H1 (cell line): ENCODE measurements around the gene PXT1. TPM values are rescaled to one million over a fixed set of nuclear protein-coding genes. Genes with fewer than 3 reads are reported as not detected.

Experiments used
- CTCF ChIA-PET: fragments of 300-600 bp; sonication (Branson Sonifier 250); formaldehyde crosslinking; loops from one replicate; lab custom pipeline; 2021; ENCODE audit not compliant: partially characterized antibody; lab: Charles Lee
- POLR2A ChIA-PET: fragments of 300-600 bp; sonication (Branson Sonifier 250); formaldehyde crosslinking; loops from one replicate; lab custom pipeline; 2021; ENCODE audit warnings: inconsistent platforms; ENCODE audit not compliant: partially characterized antibody; lab: Charles Lee
- DNase-seq, 2 experiments: peaks; one replicate each; pipeline versions ENCODE4 v3.0.0 to v3.0.0-alpha.2; 2010 to 2022; ENCODE audit warnings: low spot score in 2 of 2, low read depth in 1 of 2, mixed read lengths in 1 of 2
- FAIRE-seq: peaks from 2 replicates; lab custom pipeline; 2011; peaks lifted over from hg19 to GRCh38; lab: Jason Lieb, UNC
- H2AFZ ChIP-seq: 2 replicates; pipeline ENCODE4 v1.8.1; 2012; ENCODE audit warnings: low read length, inconsistent platforms
- H2AK5ac ChIP-seq: 2 replicates; pipeline ENCODE4 v1.6.1; 2013; ENCODE audit warnings: low read depth, low read length
- H2BK120ac ChIP-seq: replicated peaks from 2 replicates; pipeline ENCODE3; 2013; ENCODE audit warnings: low read depth, low read length, inconsistent platforms
- H2BK12ac ChIP-seq: 2 replicates; pipeline ENCODE4 v1.6.1; 2013; ENCODE audit warnings: low read depth, low read length
- H2BK15ac ChIP-seq: 2 replicates; pipeline ENCODE4 v1.6.1; 2013; ENCODE audit warnings: low read length
- H2BK20ac ChIP-seq: 2 replicates; pipeline ENCODE4 v1.6.1; 2013; ENCODE audit warnings: low read length
- H2BK5ac ChIP-seq: 2 replicates; pipeline ENCODE4 v1.6.1; 2013; ENCODE audit warnings: low read depth, low read length
- H3K14ac ChIP-seq: 2 replicates; pipeline ENCODE4 v1.6.1; 2013; ENCODE audit warnings: inconsistent platforms; ENCODE audit not compliant: insufficient read length
- H3K18ac ChIP-seq: 2 replicates; pipeline ENCODE4 v1.6.1; 2013; ENCODE audit warnings: low read length; ENCODE audit errors: extremely low read depth
- H3K23ac ChIP-seq: 2 replicates; pipeline ENCODE4 v1.6.1; 2013; ENCODE audit warnings: inconsistent platforms; ENCODE audit not compliant: insufficient read length
- H3K23me2 ChIP-seq: 2 replicates; pipeline ENCODE4 v1.6.1; 2013; ENCODE audit warnings: low read depth, low read length
- H3K27ac ChIP-seq: 2 replicates; pipeline ENCODE4 v1.6.1; 2011; ENCODE audit warnings: low read depth, low read length, inconsistent platforms
- H3K27me3 ChIP-seq, 4 experiments: replicated peaks in 1 of 4; 1 replicate in 1 of 4; 2 replicates in 3 of 4; pipeline versions ENCODE4 v1.6.1 to v1.8.1; 2011 to 2013; ENCODE audit warnings: low read length in 3 of 4, mild to moderate bottlenecking in 3 of 4, inconsistent platforms in 2 of 4, mixed read lengths in 2 of 4, moderate library complexity in 1 of 4; ENCODE audit not compliant: control insufficient read depth in 3 of 4, insufficient read depth in 3 of 4; ENCODE audit errors: extremely low read depth in 1 of 4
- H3K36me3 ChIP-seq, 4 experiments: 2 replicates each; pipeline versions ENCODE4 v1.6.1 to v1.8.1; 2011 to 2013; ENCODE audit warnings: mild to moderate bottlenecking in 4 of 4, low read length in 3 of 4, moderate library complexity in 2 of 4, control low read depth in 1 of 4, inconsistent platforms in 1 of 4; ENCODE audit not compliant: insufficient read depth in 4 of 4, control insufficient read depth in 2 of 4
- H3K4ac ChIP-seq: replicated peaks from 2 replicates; pipeline ENCODE3; 2013; ENCODE audit warnings: low read length, low read depth, mixed read lengths, inconsistent platforms; ENCODE audit not compliant: insufficient read length
- H3K4me1 ChIP-seq, 4 experiments: replicated peaks in 1 of 4; 1 replicate in 1 of 4; 2 replicates in 3 of 4; pipeline versions ENCODE4 v1.6.1 to v1.8.1; 2011 to 2013; ENCODE audit warnings: low read length in 3 of 4, inconsistent platforms in 2 of 4, mixed read lengths in 1 of 4; ENCODE audit not compliant: insufficient read depth in 4 of 4, control insufficient read depth in 3 of 4
- H3K4me2 ChIP-seq, 2 experiments: 2 replicates each; pipeline versions ENCODE4 v1.6.1 to v1.8.1; 2011 to 2013; ENCODE audit warnings: low read depth in 2 of 2, low read length in 2 of 2, control low read depth in 1 of 2, inconsistent platforms in 1 of 2, mild to moderate bottlenecking in 1 of 2; ENCODE audit not compliant: insufficient read depth in 1 of 2
- H3K4me3 ChIP-seq, 4 experiments: fragments of 200-600, 300-600 bp in 1 of 4; sonication (generic), shearing (Covaris generic), sonication (Bioruptor Twin) in 1 of 4; 2 replicates each; pipeline versions ENCODE4 v1.5.1 to v1.8.1; 2011 to 2016; ENCODE audit warnings: low read length in 4 of 4, low read depth in 3 of 4, control low read depth in 2 of 4, inconsistent platforms in 2 of 4, mild to moderate bottlenecking in 2 of 4, mixed read lengths in 1 of 4, moderate library complexity in 1 of 4; ENCODE audit not compliant: insufficient read depth in 2 of 4; ENCODE audit errors: extremely low read depth in 1 of 4
- H3K56ac ChIP-seq: replicated peaks from 2 replicates; pipeline ENCODE3; 2013; ENCODE audit warnings: low read depth, mild to moderate bottlenecking, mixed read lengths, low read length, inconsistent platforms; ENCODE audit not compliant: insufficient read length
- H3K79me1 ChIP-seq: 2 replicates; pipeline ENCODE4 v1.6.1; 2013; ENCODE audit warnings: low read depth, low read length, control low read depth
- H3K79me2 ChIP-seq, 2 experiments: 2 replicates each; pipeline versions ENCODE4 v1.6.1 to v1.8.1; 2012 to 2013; ENCODE audit warnings: low read length in 2 of 2, mild to moderate bottlenecking in 2 of 2, inconsistent platforms in 1 of 2; ENCODE audit not compliant: insufficient read depth in 2 of 2, control insufficient read depth in 1 of 2
- H3K9ac ChIP-seq, 4 experiments: replicated peaks in 1 of 4; 1 replicate in 1 of 4; 2 replicates in 3 of 4; pipeline versions ENCODE4 v1.6.1 to v1.8.1; 2011 to 2013; ENCODE audit warnings: low read depth in 3 of 4, low read length in 3 of 4, control low read depth in 2 of 4, mild to moderate bottlenecking in 2 of 4, moderate library complexity in 2 of 4, inconsistent platforms in 1 of 4; ENCODE audit errors: extremely low read depth in 1 of 4
- H3K9me3 ChIP-seq, 2 experiments: 2 replicates each; pipeline versions ENCODE4 v1.6.1 to v1.8.1; 2012 to 2013; ENCODE audit warnings: mild to moderate bottlenecking in 2 of 2, moderate library complexity in 2 of 2, control low read depth in 1 of 2, inconsistent platforms in 1 of 2, low read depth in 1 of 2, low read length in 1 of 2, mixed read lengths in 1 of 2; ENCODE audit not compliant: insufficient read depth in 2 of 2
- H4K20me1 ChIP-seq, 2 experiments: replicated peaks in 1 of 2; 2 replicates each; pipeline versions ENCODE3 to v1.8.1; 2011 to 2013; ENCODE audit warnings: inconsistent platforms in 2 of 2, low read length in 2 of 2, mild to moderate bottlenecking in 1 of 2; ENCODE audit not compliant: insufficient read depth in 2 of 2, control insufficient read depth in 1 of 2
- H4K5ac ChIP-seq: 2 replicates; pipeline ENCODE4 v1.6.1; 2013; ENCODE audit warnings: low read length, low read depth, mixed read lengths, inconsistent platforms; ENCODE audit not compliant: insufficient read length
- H4K8ac ChIP-seq: 2 replicates; pipeline ENCODE4 v1.8.0; 2013; ENCODE audit warnings: mild to moderate bottlenecking, moderate library complexity, low read length, inconsistent platforms; ENCODE audit not compliant: insufficient read depth; ENCODE audit errors: extremely low read depth
- H4K91ac ChIP-seq: replicated peaks from 2 replicates; pipeline ENCODE3; 2013; ENCODE audit warnings: low read length, mixed read lengths, inconsistent platforms; ENCODE audit not compliant: insufficient read length
- BACH1 ChIP-seq: IDR thresholded peaks from 2 replicates; pipeline ENCODE4 v1.6.1; 2012; ENCODE audit warnings: low read length, improper control_type of control experiment
- BRCA1 ChIP-seq: IDR thresholded peaks from 2 replicates; pipeline ENCODE4 v1.6.1; 2012; ENCODE audit warnings: low read depth, low read length, improper control_type of control experiment
- EP300 ChIP-seq, 2 experiments: IDR thresholded peaks; 1 replicate in 1 of 2; 2 replicates in 1 of 2; pipeline ENCODE4 v1.6.1; 2011 to 2012; ENCODE audit warnings: low read depth in 2 of 2, low read length in 2 of 2, mild to moderate bottlenecking in 2 of 2, borderline replicate concordance in 1 of 2, inconsistent platforms in 1 of 2, moderate library complexity in 1 of 2
- GABPA ChIP-seq: IDR thresholded peaks from 2 replicates; pipeline ENCODE4 v1.6.1; 2011; ENCODE audit warnings: mild to moderate bottlenecking, low read length, moderate library complexity, borderline replicate concordance; ENCODE audit not compliant: insufficient read depth
- SIN3A ChIP-seq, 2 experiments: IDR thresholded peaks in 1 of 2; conservative IDR thresholded peaks in 1 of 2; 2 replicates each; pipeline ENCODE4 v1.6.1; 2011 to 2012; ENCODE audit warnings: low read length in 2 of 2, improper control_type of control experiment in 1 of 2, low read depth in 1 of 2, mild to moderate bottlenecking in 1 of 2
- WGBS, 2 experiments: shearing (Covaris generic) in 1 of 2; methylation state at CpG; one replicate each; pipeline versions ENCODE4 v1.1.6 to v1.1.7; 2013 to 2015; ENCODE audit warnings: low lambda C conversion rate in 2 of 2, mixed read lengths in 2 of 2, inconsistent platforms in 1 of 2, low coverage in 1 of 2, missing lambda C conversion rate in 1 of 2; ENCODE audit not compliant: insufficient replicate concordance in 2 of 2, insufficient coverage in 1 of 2, insufficient read length in 1 of 2; ENCODE audit errors: extremely low coverage in 1 of 2, missing lambda C conversion rate in 1 of 2; 5-methylcytosine and 5-hydroxymethylcytosine counted together
- polyA plus RNA-seq, 7 experiments: library from polyadenylated mRNA; depleted of rRNA in 3 of 7; stranded (reverse) in 5 of 7; unstranded in 2 of 7; fragments of >200 nt in 5 of 7; fragments of 200-250 nt in 2 of 7; gene quantifications; 1 replicate in 5 of 7; 2 replicates in 1 of 7; 4 replicates in 1 of 7; pipeline versions ENCODE4 v1.2.1 to v1.2.3, GENCODE V29; 2011 to 2013; ENCODE audit warnings: missing spikeins in 2 of 7, mixed read lengths in 2 of 7
- total RNA-seq: library from RNA; stranded (reverse); fragmentation: NEBNext Ultra II Directional; extraction: Animal tissue kit (Norgen Biotek cat#: 25700); gene quantifications from 2 replicates; pipeline ENCODE4 v1.2.1, GENCODE V29; 2021

Gene PXT1
- total and polyA plus RNA-seq, 2 of the 8 experiments (the other 6 are each of a cell fraction or from before 2014, with no cell fraction given), result 0.06 TPM; not detected in 1

DNA sequence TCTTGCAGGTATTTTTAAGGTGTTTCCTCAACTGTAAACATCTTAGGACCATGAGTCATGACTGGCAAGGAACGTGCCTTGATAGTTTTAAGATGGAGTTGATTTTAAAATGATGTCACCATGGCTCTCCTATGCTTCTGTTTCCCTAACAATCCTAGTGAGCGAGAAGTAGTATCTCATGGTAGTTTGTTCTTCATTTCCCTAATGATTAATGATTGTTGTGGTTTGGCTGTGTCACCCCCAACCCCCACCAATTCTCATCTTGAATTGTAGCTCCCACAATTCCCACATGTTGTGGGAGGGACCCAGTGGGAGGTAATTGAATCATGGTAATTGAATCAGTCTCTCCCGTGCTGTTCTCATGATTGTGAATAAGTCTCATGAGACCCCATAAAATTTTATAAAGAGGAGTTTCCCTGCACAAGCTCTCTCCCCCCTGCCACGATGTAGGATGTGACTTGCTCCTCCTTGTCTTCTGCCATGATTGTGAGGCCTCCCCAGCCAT is 89.2 kb downstream of the PXT1 start:
- Histone ChIP-seq H4K20me1 (no peaks in the 10 kb centered on the region), H2BK20ac (no peak overlapping the region), H2BK120ac (no peak overlapping the region), H3K36me3 (no peaks in the 10 kb centered on the region), H3K4me1 (no peaks in the 10 kb centered on the region), H3K18ac (no peak overlapping the region), H3K23ac (no peak overlapping the region), H3K27me3 (peaks cover 0 to 1% (median 0%) of the 10 kb centered on the region in 4 experiments; a peak in 1 of 7 replicates), H4K91ac (no peak overlapping the region), H3K4me3 (no peak overlapping the region), H3K23me2 (no peaks in the 10 kb centered on the region), H2AK5ac (no peak overlapping the region), H4K5ac (no peak overlapping the region), H3K14ac (no peak overlapping the region), H3K79me2 (no peaks in the 10 kb centered on the region), H2AFZ (no peak overlapping the region), H2BK12ac (no peak overlapping the region), H3K27ac (no peak overlapping the region), H2BK5ac (no peak overlapping the region), H4K8ac (no peak overlapping the region), H3K79me1 (no peaks in the 10 kb centered on the region), H3K4me2 (no peak overlapping the region), H3K4ac (no peak overlapping the region), H2BK15ac (no peak overlapping the region), H3K9ac (no peak overlapping the region), H3K9me3 (no peaks in the 10 kb centered on the region), H3K56ac (no peak overlapping the region)
- WGBS, 2 experiments, result 83% methylated on average over 4 of the region's 4 CpGs; no CpG with 5 or more reads in 1 of the 2 experiments
- ChIA-PET CTCF (interaction anchor here (0.9 to 5.8 kb wide), 3 partner anchors 12 to 51 kb away, joined by 4 to 27 read pairs (median 8); no protein-coding TSS in a partner anchor), POLR2A (no interaction called here)
- DNase-seq (no peak), FAIRE-seq (no peak)
- TF ChIP-seq BRCA1 (no peak), BACH1 (no peak), EP300 (IDR thresholded peaks at IDR 0.05; ENCODE audit: borderline replicate concordance in 1 of 2, low read depth in 2 of 2, low read length in 2 of 2) (no peak), SIN3A (conservative IDR thresholded peaks at IDR 0.05 in 1 of 2, IDR thresholded peaks at IDR 0.05 in 1 of 2; ENCODE audit: low read depth in 1 of 2, low read length in 2 of 2) (no peak), GABPA (no peak)
